ENCODE results near the gene SMDT1. TPM values are rescaled to one million over a fixed set of nuclear protein-coding genes. Genes with fewer than 3 reads are reported as not detected.

SMDT1 gene
- total and polyA plus RNA-seq, 2 donors (not counting 3 experiments of a cell fraction or from before 2014, with no cell fraction given) = 61.2 to 74.2 TPM

DNA sequence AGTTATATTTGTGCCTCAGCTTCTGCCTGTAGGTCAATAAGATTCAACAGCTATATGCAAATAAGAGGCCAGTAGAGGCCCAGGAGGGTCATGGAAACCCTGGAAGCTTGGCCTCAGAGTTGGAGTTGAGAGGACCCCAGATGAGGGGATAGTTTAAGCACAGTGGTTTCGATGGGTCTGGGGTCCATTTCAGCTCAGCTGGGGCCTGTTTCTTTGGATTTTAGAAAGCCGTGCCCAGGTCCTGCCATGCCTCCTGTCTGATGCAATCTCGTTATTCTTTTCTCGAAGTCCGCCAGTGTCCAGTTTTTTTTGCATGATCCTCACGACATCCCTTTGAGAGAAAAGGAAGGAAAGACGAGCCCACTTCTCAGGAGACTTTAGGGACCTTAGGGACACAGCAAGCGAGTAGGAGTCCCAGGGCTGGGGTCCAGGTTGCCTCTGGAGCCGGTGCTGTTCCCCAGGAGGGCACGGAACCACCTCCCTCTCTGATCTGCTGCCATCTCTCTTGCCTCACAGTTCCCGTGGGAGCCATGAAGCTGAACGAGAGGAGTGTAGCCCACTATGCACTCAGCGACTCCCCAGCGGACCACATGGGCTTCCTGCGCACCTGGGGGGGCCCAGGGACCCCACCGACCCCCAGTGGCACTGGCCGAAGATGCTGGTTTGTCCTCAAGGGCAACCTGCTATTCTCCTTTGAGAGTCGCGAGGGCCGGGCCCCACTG, 2.6 kb upstream of the SMDT1 start:
- TF ChIP-seq GATA2 (IDR thresholded peaks at IDR 0.05; ENCODE audit: insufficient read depth, insufficient read length, low read depth, low read length) (no peak), POLR2AphosphoS5 (IDR thresholded peaks at IDR 0.05; ENCODE audit: insufficient read depth, low read depth, low read length) (no peak), CTCF (IDR thresholded peaks at IDR 0.05; ENCODE audit: extremely low read depth in 1 of 2, insufficient read depth in 1 of 2, low read depth in 1 of 2, low read length in 2 of 2) (no peak), POLR2A (IDR thresholded peaks at IDR 0.05; ENCODE audit: low read depth, low read length) (no peak), MYC (IDR thresholded peaks at IDR 0.05; ENCODE audit: low read depth, low read length) (no peak), JUN (IDR thresholded peaks at IDR 0.05; ENCODE audit: borderline replicate concordance, insufficient read depth, insufficient read length, low read depth) (no peak), EZH2 (IDR thresholded peaks at IDR 0.05; ENCODE audit: borderline replicate concordance, low read depth, low read length, severe bottlenecking) (no peak), FOS (IDR thresholded peaks at IDR 0.05; ENCODE audit: borderline replicate concordance, insufficient read depth, low read length) (no peak)
- TF ChIP-seq, protein P1, sequence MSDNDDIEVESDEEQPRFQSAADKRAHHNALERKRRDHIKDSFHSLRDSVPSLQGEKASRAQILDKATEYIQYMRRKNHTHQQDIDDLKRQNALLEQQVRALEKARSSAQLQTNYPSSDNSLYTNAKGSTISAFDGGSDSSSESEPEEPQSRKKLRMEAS (IDR thresholded peaks at IDR 0.05; ENCODE audit: insufficient read depth, insufficient read length) = no peak
- no peak overlapping the region for H3K9ac ChIP-seq (replicated peaks; ENCODE audit: extremely low read depth, insufficient read depth, low read length)
- no TSS peak for BruUV-seq (replicated peaks)
- no peaks in the 10 kb centered on the region for H3K9me1 ChIP-seq (replicated peaks; ENCODE audit: control insufficient read depth, extremely low read depth, insufficient read depth, low read length)
- no peak overlapping the region for H3K4me2 ChIP-seq (ENCODE audit: insufficient read depth, low read length)
- intact Hi-C loops (cut with micrococcal nuclease) (no loop called here), dilution Hi-C loops (cut with MboI; ENCODE audit: extremely low pct_ligation_motif_present, low sequenced_read_pairs) (no loop called here)
- POLR2A ChIA-PET = no interaction called here
- H3K79me2 ChIP-seq (ENCODE audit: control insufficient read depth, insufficient read depth, low read length) = peaks cover 22% of the 10 kb centered on the region
- peaks cover 21% of the 10 kb centered on the region for H3K4me1 ChIP-seq (ENCODE audit: control insufficient read depth, extremely low read depth, insufficient read depth, low read length)
- no peak for DNase-seq (ENCODE audit: low read depth, low spot score)
- no peak overlapping the region for H3K4me3 ChIP-seq (replicated peaks in 1 of 3; ENCODE audit: insufficient read depth in 1 of 3, low read depth in 1 of 3, low read length in 3 of 3)
- no peak overlapping the region for H3K27ac ChIP-seq (ENCODE audit: insufficient read depth, low read depth, low read length)
- H4K20me1 ChIP-seq (replicated peaks; ENCODE audit: control insufficient read depth, extremely low read depth, insufficient read depth, low read length) = no peaks in the 10 kb centered on the region
- no peak overlapping the region for H2AFZ ChIP-seq (ENCODE audit: low read depth, low read length)
- no peaks in the 10 kb centered on the region for H3K27me3 ChIP-seq (ENCODE audit: control insufficient read depth in 2 of 2, insufficient read depth in 2 of 2, low read length in 2 of 2)
- H3K36me3 ChIP-seq (ENCODE audit: control insufficient read depth in 2 of 2, extremely low read depth in 1 of 2, insufficient read depth in 2 of 2, low read length in 2 of 2) = peaks cover 9 to 12% of the 10 kb centered on the region in 2 experiments
- CTCF ChIA-PET = interaction anchor here (1.6 kb wide), 1 partner anchor 14 kb away, joined by 10 read pairs; the partner anchor contains the start of gene NDUFA6
- FAIRE-seq = no peak
- no peaks in the 10 kb centered on the region for H3K9me3 ChIP-seq (replicated peaks; ENCODE audit: control insufficient read depth, insufficient read depth, low read length)
